Smooth muscle cell (in vitro differentiated cells): ENCODE results near the gene TINCR. TPM values are rescaled to one million over a fixed set of nuclear protein-coding genes. Genes with fewer than 3 reads are reported as not detected.

Experiments used
- DNase-seq: peaks from one replicate; lab custom pipeline; 2025; ENCODE audit not compliant: unreplicated experiment; lab: John Stamatoyannopoulos, UW
- H2AFZ ChIP-seq: fragments of 200-600 bp; sonication (generic); 2 replicates; pipeline ENCODE4 v1.6.0; 2016; ENCODE audit warnings: antibody characterized with exemption, low read depth, mild to moderate bottlenecking
- H3F3A ChIP-seq: fragments of 200-600 bp; sonication (generic); 2 replicates; pipeline ENCODE4 v1.6.0; 2017; ENCODE audit warnings: antibody characterized with exemption, low read depth
- H3K27ac ChIP-seq: fragments of 200-600 bp; sonication (generic); 2 replicates; pipeline ENCODE4 v1.5.1; 2016; ENCODE audit warnings: low read depth, mild to moderate bottlenecking
- H3K27me3 ChIP-seq: fragments of 200-600 bp; sonication (generic); 2 replicates; pipeline ENCODE4 v1.6.1; 2016; ENCODE audit warnings: low read depth, mild to moderate bottlenecking
- H3K36me3 ChIP-seq: fragments of 200-600 bp; sonication (generic); 2 replicates; pipeline ENCODE4 v1.5.1; 2016; ENCODE audit warnings: low read depth
- H3K4me1 ChIP-seq: fragments of 200-600 bp; sonication (generic); 2 replicates; pipeline ENCODE4 v1.5.1; 2016; ENCODE audit warnings: low read depth
- H3K4me2 ChIP-seq: fragments of 200-600 bp; sonication (generic); 2 replicates; pipeline ENCODE4 v1.6.0; 2016; ENCODE audit warnings: mild to moderate bottlenecking
- H3K4me3 ChIP-seq: fragments of 200-600 bp; sonication (generic); 2 replicates; pipeline ENCODE4 v1.5.1; 2016; ENCODE audit warnings: mild to moderate bottlenecking
- H3K79me2 ChIP-seq: fragments of 200-600 bp; sonication (generic); 2 replicates; pipeline ENCODE4 v1.6.0; 2016; ENCODE audit warnings: low read depth, mild to moderate bottlenecking
- H3K9ac ChIP-seq: fragments of 200-600 bp; sonication (generic); 2 replicates; pipeline ENCODE4 v1.6.0; 2016; ENCODE audit warnings: low read depth
- H3K9me3 ChIP-seq: fragments of 200-600 bp; sonication (generic); replicated peaks from 2 replicates; pipeline ENCODE4 v1.5.1; 2016; ENCODE audit warnings: low read depth
- H4K20me1 ChIP-seq: fragments of 200-600 bp; sonication (generic); 2 replicates; pipeline ENCODE4 v1.6.0; 2016; ENCODE audit warnings: low read depth
- CTCF ChIP-seq: fragments of 200-600 bp; sonication (generic); IDR thresholded peaks from 2 replicates; pipeline ENCODE4 v1.5.1; 2017; ENCODE audit warnings: borderline replicate concordance, mild to moderate bottlenecking, antibody characterized with exemption; ENCODE audit not compliant: insufficient read depth, poor library complexity, severe bottlenecking
- WGBS: methylation state at CpG from one replicate; pipeline ENCODE4 v1.1.7; 2016; ENCODE audit warnings: low lambda C conversion rate; 5-methylcytosine and 5-hydroxymethylcytosine counted together
- polyA plus RNA-seq: library from polyadenylated mRNA; unstranded; fragments of >200 nt; fragmentation: Nextera tagmentation; extraction: Ambion mirVana; gene quantifications from 2 replicates; pipeline ENCODE4 v1.2.1, GENCODE V29; 2016
- total RNA-seq: library from RNA; depleted of rRNA; stranded (reverse); fragments of >200 nt; gene quantifications from 2 replicates; pipeline ENCODE4 v1.2.3, GENCODE V29; 2014

Gene TINCR
- total and polyA plus RNA-seq, 2 experiments from 2014 or later = 2.2 to 2.9 TPM

GRCh38 chr19:5536337-5536894, 31.3 kb downstream of the TINCR start:
- peak overlapping the region; percentile 60 for H3K27ac ChIP-seq
- H2AFZ ChIP-seq = no peak overlapping the region
- peak overlapping the region; percentile 63 for H3K4me2 ChIP-seq
- H3F3A ChIP-seq = no peaks in the 10 kb centered on the region
- H3K9ac ChIP-seq = no peak overlapping the region
- H3K36me3 ChIP-seq = no peaks in the 10 kb centered on the region
- no peak for TF ChIP-seq CTCF
- peak overlapping the region; percentile 25 for H3K4me3 ChIP-seq
- peaks cover 4% of the 10 kb centered on the region for H3K4me1 ChIP-seq
- 11% methylated on average over 38 of the region's 38 CpGs for WGBS
- no peaks in the 10 kb centered on the region for H3K79me2 ChIP-seq
- no peaks in the 10 kb centered on the region for H4K20me1 ChIP-seq
- no peaks in the 10 kb centered on the region for H3K9me3 ChIP-seq
- H3K27me3 ChIP-seq = no peaks in the 10 kb centered on the region
- peak; percentile 21 for DNase-seq

- H2AFZ ChIP-seq = no peak overlapping the region
- peak; percentile 55 for TF ChIP-seq CTCF
- H3K36me3 ChIP-seq = no peaks in the 10 kb centered on the region
- H4K20me1 ChIP-seq = no peaks in the 10 kb centered on the region
- H3K79me2 ChIP-seq = no peaks in the 10 kb centered on the region
- no peaks in the 10 kb centered on the region for H3K9me3 ChIP-seq
- peaks cover 4% of the 10 kb centered on the region for H3K4me1 ChIP-seq
- no peak overlapping the region for H3K4me3 ChIP-seq
- H3F3A ChIP-seq = no peaks in the 10 kb centered on the region
- no peak overlapping the region for H3K4me2 ChIP-seq
- WGBS = 87% methylated on average over 9 of the region's 9 CpGs
- H3K9ac ChIP-seq = no peak overlapping the region
- H3K27me3 ChIP-seq = no peaks in the 10 kb centered on the region
- DNase-seq = no peak
- no peak overlapping the region for H3K27ac ChIP-seq
Observed at GRCh38 chr19:5534787-5535586, 32.8 kb downstream of the TINCR start.

GRCh38 chr19:5533257-5533656, 34.5 kb downstream of the TINCR start:
- no peak for DNase-seq
- no peak overlapping the region for H3K9ac ChIP-seq
- H3F3A ChIP-seq = no peaks in the 10 kb centered on the region
- no peak overlapping the region for H3K27ac ChIP-seq
- H3K9me3 ChIP-seq = no peaks in the 10 kb centered on the region
- WGBS = 97% methylated on average over 3 of the region's 3 CpGs
- H3K4me2 ChIP-seq = no peak overlapping the region
- H3K27me3 ChIP-seq = peaks cover 2% of the 10 kb centered on the region
- peaks cover 4% of the 10 kb centered on the region for H3K4me1 ChIP-seq
- TF ChIP-seq CTCF = no peak
- no peak overlapping the region for H3K4me3 ChIP-seq
- no peak overlapping the region for H2AFZ ChIP-seq
- H3K79me2 ChIP-seq = no peaks in the 10 kb centered on the region
- no peaks in the 10 kb centered on the region for H3K36me3 ChIP-seq
- no peaks in the 10 kb centered on the region for H4K20me1 ChIP-seq
